Spleen (tissue), 11 donors: ENCODE results near the gene IGSF9B. TPM values are rescaled to one million over a fixed set of nuclear protein-coding genes. Genes with fewer than 3 reads are reported as not detected.

ENCODE experiments used
- DNase-seq: peaks from one replicate; pipeline ENCODE4 v3.0.0-alpha.2; 2020
- H3K27ac ChIP-seq, 8 donors: fragments of 200-600 bp; sonication (generic) in 7 of 8; 1 replicate in 4 of 8; 2 replicates in 4 of 8; pipeline versions ENCODE4 v1.5.0 to v1.8.0; 2016 to 2021; ENCODE audit warnings: inconsistent platforms in 4 of 8, mild to moderate bottlenecking in 4 of 8, moderate library complexity in 1 of 8
- H3K27me3 ChIP-seq, 7 donors: fragments of 200-600 bp; sonication (generic) in 6 of 7; replicated peaks in 1 of 7; 1 replicate in 4 of 7; 2 replicates in 3 of 7; pipeline versions ENCODE4 v1.5.0 to v1.8.0; 2016 to 2021; ENCODE audit warnings: inconsistent platforms in 3 of 7, mild to moderate bottlenecking in 1 of 7
- H3K36me3 ChIP-seq, 6 donors: fragments of 200-600 bp; sonication (generic) in 5 of 6; 1 replicate in 4 of 6; 2 replicates in 2 of 6; pipeline versions ENCODE4 v1.5.0 to v1.8.0; 2016 to 2021; ENCODE audit warnings: inconsistent platforms in 2 of 6
- H3K4me1 ChIP-seq, 6 donors: fragments of 200-600 bp; sonication (generic) in 5 of 6; 1 replicate in 3 of 6; 2 replicates in 3 of 6; pipeline versions ENCODE4 v1.5.0 to v1.8.0; 2016 to 2021; ENCODE audit warnings: inconsistent platforms in 3 of 6
- H3K4me3 ChIP-seq, 8 donors: fragments of 200-600 bp; sonication (generic) in 7 of 8; 1 replicate in 4 of 8; 2 replicates in 4 of 8; pipeline versions ENCODE4 v1.5.0 to v1.8.0; 2016 to 2021; ENCODE audit warnings: inconsistent platforms in 4 of 8, mild to moderate bottlenecking in 4 of 8, moderate library complexity in 2 of 8
- H3K9me3 ChIP-seq, 8 donors: fragments of 200-600 bp; sonication (generic) in 7 of 8; 1 replicate in 4 of 8; 2 replicates in 4 of 8; pipeline versions ENCODE4 v1.5.0 to v1.8.0; 2016 to 2021; ENCODE audit warnings: inconsistent platforms in 4 of 8
- CTCF ChIP-seq, 11 experiments: fragments of 200-600 bp in 7 of 11; fragments of 450-650 bp in 4 of 11; sonication (generic) in 4 of 11; IDR thresholded peaks in 8 of 11; conservative IDR thresholded peaks in 3 of 11; 1 replicate in 7 of 11; 2 replicates in 4 of 11; pipeline versions ENCODE4 v1.4.0 to v1.8.0; 2016 to 2021; ENCODE audit warnings: antibody characterized with exemption in 11 of 11, inconsistent platforms in 4 of 11, mild to moderate bottlenecking in 1 of 11
- POLR2A ChIP-seq, 3 donors: fragments of 450-650 bp; IDR thresholded peaks; one replicate each; pipeline ENCODE4 v1.5.1; 2017; ENCODE audit warnings: antibody characterized with exemption in 3 of 3, mild to moderate bottlenecking in 1 of 3
- POLR2AphosphoS5 ChIP-seq, 3 donors: sonication (generic); formaldehyde crosslinking; IDR thresholded peaks; one replicate each; pipeline ENCODE4 v1.5.1; 2017; ENCODE audit warnings: antibody characterized with exemption in 3 of 3
- WGBS, 5 donors: extraction: QIAGEN DNeasy Blood & Tissue Kit in 3 of 5; methylation state at CpG; one replicate each; pipeline versions ENCODE4 v1.1.5 to v1.1.7; 2013 to 2018; 5-methylcytosine and 5-hydroxymethylcytosine counted together
- intact Hi-C: fragments of 100-400 bp; cut with DNase I; formaldehyde crosslinking; loops from one replicate; pipeline ENCODE4 v1.15.0; 2023; ENCODE audit warnings: low total_unique reads
- polyA plus RNA-seq, 3 donors: library from polyadenylated mRNA; stranded (reverse); fragments of 200-250 nt; gene quantifications; one replicate each; pipeline ENCODE4 v1.2.1, GENCODE V29; 2013
- total RNA-seq, 7 donors: library from RNA; depleted of rRNA in 3 of 7; stranded (reverse); fragments of >200 nt in 3 of 7; fragmentation: NEBNext Ultra II Directional in 4 of 7; extraction: Animal tissue kit (Norgen Biotek cat#: 25700) in 4 of 7; gene quantifications; one replicate each; pipeline versions ENCODE4 v1.1.0 to v1.2.1, GENCODE V29; 2016 to 2021
- donor health status: healthy with polysubstance abuse.
- donor health status: DM: no; HTN: no; CAD: no; lungs with moderate emphysema.
- donor health status: DM: no; HTN: no; CAD: no.
- donor health status: Bipolar disorder and iron deficiency.
- donor health status: healthy.
- donor health status: DM: no; HTN: no; CAD: no.
- donor health status: DM: yes; HTN: yes; CAD: no.

Gene IGSF9B
- total and polyA plus RNA-seq, 10 donors: 0.50 to 11.2 (median 3.9) TPM

- DNase-seq: no peak
- no peak overlapping the region for H3K27ac ChIP-seq
- H3K27me3 ChIP-seq: peaks cover 0 to 40% (median 0%) of the 10 kb centered on the region in 7 donors
- no peaks in the 10 kb centered on the region for H3K4me1 ChIP-seq
- intact Hi-C loops: no loop called here
- H3K36me3 ChIP-seq: no peaks in the 10 kb centered on the region
- H3K9me3 ChIP-seq: no peaks in the 10 kb centered on the region
- H3K4me3 ChIP-seq: no peak overlapping the region
- WGBS, 5 donors: 65 to 79% (median 71%) methylated on average over 9 to 10 of the region's 10 CpGs
- no peak for TF ChIP-seq CTCF (IDR thresholded peaks at IDR 0.05 in 8 of 11, conservative IDR thresholded peaks at IDR 0.05 in 3 of 11)
- no peak for TF ChIP-seq POLR2A (IDR thresholded peaks at IDR 0.05)
- TF ChIP-seq POLR2AphosphoS5 (IDR thresholded peaks at IDR 0.05): no peak
Measured at GRCh38 chr11:133977067-133977677, 20.4 kb upstream of the IGSF9B start.

- DNase-seq: no peak
- no peaks in the 10 kb centered on the region for H3K4me1 ChIP-seq
- H3K36me3 ChIP-seq: no peaks in the 10 kb centered on the region
- no peak for TF ChIP-seq POLR2AphosphoS5 (IDR thresholded peaks at IDR 0.05)
- TF ChIP-seq CTCF (IDR thresholded peaks at IDR 0.05 in 8 of 11, conservative IDR thresholded peaks at IDR 0.05 in 3 of 11): no peak
- no peak for TF ChIP-seq POLR2A (IDR thresholded peaks at IDR 0.05)
- H3K27me3 ChIP-seq: peaks cover 0 to 50% (median 0%) of the 10 kb centered on the region in 7 donors
- no peak overlapping the region for H3K4me3 ChIP-seq
- 80 to 94% (median 86%) methylated on average over 7 of the region's 7 CpGs for WGBS, 5 donors
- H3K9me3 ChIP-seq: no peaks in the 10 kb centered on the region
- no peak overlapping the region for H3K27ac ChIP-seq
- intact Hi-C loops: no loop called here
Measured at GRCh38 chr11:133975488-133975849, 18.7 kb upstream of the IGSF9B start.

GRCh38 chr11:133974836-133975487 is 18.2 kb upstream of the IGSF9B start:
- Histone ChIP-seq H3K27me3 (peaks cover 0 to 51% (median 0%) of the 10 kb centered on the region in 7 donors), H3K4me1 (no peaks in the 10 kb centered on the region), H3K4me3 (no peak overlapping the region), H3K27ac (no peak overlapping the region), H3K9me3 (no peaks in the 10 kb centered on the region), H3K36me3 (no peaks in the 10 kb centered on the region)
- DNase-seq: no peak
- intact Hi-C loops: no loop called here
- 76 to 86% (median 82%) methylated on average over 14 of the region's 14 CpGs for WGBS, 5 donors
- TF ChIP-seq POLR2AphosphoS5 (IDR thresholded peaks at IDR 0.05) (no peak), POLR2A (IDR thresholded peaks at IDR 0.05) (no peak), CTCF (IDR thresholded peaks at IDR 0.05 in 8 of 11, conservative IDR thresholded peaks at IDR 0.05 in 3 of 11) (no peak)

- Histone ChIP-seq H3K4me3 (no peak overlapping the region), H3K4me1 (peaks cover 0 to 11% (median 5%) of the 10 kb centered on the region in 6 donors), H3K9me3 (no peaks in the 10 kb centered on the region), H3K27ac (no peak overlapping the region), H3K27me3 (peaks cover 0 to 70% (median 0%) of the 10 kb centered on the region in 7 donors), H3K36me3 (no peaks in the 10 kb centered on the region)
- TF ChIP-seq POLR2AphosphoS5 (IDR thresholded peaks at IDR 0.05) (no peak), POLR2A (IDR thresholded peaks at IDR 0.05) (no peak), CTCF (IDR thresholded peaks at IDR 0.05 in 8 of 11, conservative IDR thresholded peaks at IDR 0.05 in 3 of 11) (no peak)
- intact Hi-C loops: no loop called here
- 80 to 84% (median 82%) methylated on average over 8 to 11 of the region's 11 CpGs for WGBS, 5 donors
- no peak for DNase-seq
Measured at GRCh38 chr11:133971881-133972280, 15.1 kb upstream of the IGSF9B start.
